ENCODE data around the gene TTLL3.

- TF ChIP-seq CTCF (IDR thresholded peaks at IDR 0.05; ENCODE audit: insufficient read depth, low read depth, low read length) (no peak), EZH2 (IDR thresholded peaks at IDR 0.05; ENCODE audit: insufficient read depth, low read length) (no peak)
These were observed 42.5 kb downstream of the TTLL3 start for GRCh38 chr3:9852528-9852927.

Measured in astrocyte (in vitro differentiated cells and primary cell).